GM23338 (cell line): Measurements from ENCODE around the gene DAZL. TPM values are rescaled to one million over a fixed set of nuclear protein-coding genes. Genes with fewer than 3 reads are reported as not detected.

Experiments
- ATAC-seq: fragments of 200-7000 bp; cut with Tn5 transposase; 3 replicates; pipeline ENCODE4 v1.9.1; 2020
- DNase-seq: peaks from one replicate; pipeline ENCODE4 v3.0.0-alpha.2; 2015; ENCODE audit warnings: low spot score
- H2AFZ ChIP-seq: fragments of 200-600 bp; sonication (generic); 2 replicates; pipeline ENCODE4 v1.8.0; 2016; ENCODE audit warnings: antibody characterized with exemption, mild to moderate bottlenecking, moderate library complexity
- H3F3A ChIP-seq: fragments of 200-600 bp; sonication (generic); replicated peaks from 2 replicates; pipeline ENCODE4 v1.8.0; 2017; ENCODE audit warnings: antibody characterized with exemption, mixed run types, low read depth
- H3K27ac ChIP-seq: fragments of 200-600 bp; sonication (generic); 2 replicates; pipeline ENCODE4 v1.6.1; 2016; ENCODE audit warnings: low read depth
- H3K27me3 ChIP-seq: fragments of 200-600 bp; sonication (generic); 2 replicates; pipeline ENCODE4 v1.8.0; 2016; ENCODE audit warnings: mild to moderate bottlenecking, mixed run types, moderate library complexity; ENCODE audit not compliant: insufficient read depth
- H3K36me3 ChIP-seq: fragments of 200-600 bp; sonication (generic); 2 replicates; pipeline ENCODE4 v1.8.0; 2016; ENCODE audit warnings: mild to moderate bottlenecking; ENCODE audit not compliant: insufficient read depth
- H3K4me1 ChIP-seq: fragments of 200-600 bp; sonication (generic); 2 replicates; pipeline ENCODE4 v1.8.0; 2016; ENCODE audit warnings: mild to moderate bottlenecking, moderate library complexity; ENCODE audit not compliant: insufficient read depth
- H3K4me2 ChIP-seq: fragments of 200-600 bp; sonication (generic); 2 replicates; pipeline ENCODE4 v1.7.1; 2017; ENCODE audit warnings: mixed run types
- H3K4me3 ChIP-seq: fragments of 200-600 bp; sonication (generic); 2 replicates; pipeline ENCODE4 v1.6.1; 2016; ENCODE audit warnings: mixed run types
- H3K79me2 ChIP-seq: fragments of 200-600 bp; sonication (generic); replicated peaks from 2 replicates; pipeline ENCODE4 v1.8.0; 2017; ENCODE audit warnings: mild to moderate bottlenecking; ENCODE audit not compliant: insufficient read depth
- H3K9me2 ChIP-seq: fragments of 200-600 bp; sonication (generic); 2 replicates; pipeline ENCODE4 v1.8.0; 2017; ENCODE audit not compliant: insufficient read depth
- H4K20me1 ChIP-seq: fragments of 200-600 bp; sonication (generic); replicated peaks from 2 replicates; pipeline ENCODE4 v1.8.0; 2017; ENCODE audit warnings: mild to moderate bottlenecking; ENCODE audit not compliant: insufficient read depth
- H3K27ac Mint-ChIP-seq: 2 replicates; pipeline ENCODE4 v1.8.0; 2020; ENCODE audit warnings: inconsistent platforms, mild to moderate bottlenecking, moderate library complexity, mixed read lengths
- H3K27me3 Mint-ChIP-seq: 3 replicates; pipeline ENCODE4 v1.8.0; 2022; ENCODE audit warnings: low read depth, mild to moderate bottlenecking, moderate library complexity, mixed read lengths, inconsistent platforms; ENCODE audit not compliant: insufficient read depth, poor library complexity
- H3K36me3 Mint-ChIP-seq: 3 replicates; pipeline ENCODE4 v1.8.0; 2021; ENCODE audit warnings: low read depth, mild to moderate bottlenecking, inconsistent platforms, moderate library complexity, mixed read lengths
- H3K4me1 Mint-ChIP-seq: 3 replicates; pipeline ENCODE4 v1.8.0; 2020; ENCODE audit warnings: mild to moderate bottlenecking, inconsistent platforms, mixed read lengths
- H3K4me3 Mint-ChIP-seq: 3 replicates; pipeline ENCODE4 v1.8.0; 2021; ENCODE audit warnings: moderate library complexity, mild to moderate bottlenecking, inconsistent platforms, mixed read lengths
- H3K9me3 Mint-ChIP-seq: 3 replicates; pipeline ENCODE4 v1.8.0; 2020; ENCODE audit warnings: moderate library complexity, mild to moderate bottlenecking, inconsistent platforms, mixed read lengths
- CREB1 ChIP-seq: fragments of 250-450 bp; sonication (Bioruptor Pico); IDR thresholded peaks from 2 replicates; pipeline ENCODE4 v1.5.0; 2020; ENCODE audit warnings: low read depth, mild to moderate bottlenecking, moderate library complexity
- EZH2 ChIP-seq: fragments of 200-600 bp; sonication (generic); IDR thresholded peaks from one replicate; pipeline ENCODE4 v1.8.0; 2017; ENCODE audit warnings: antibody characterized with exemption, mild to moderate bottlenecking, low read depth; ENCODE audit not compliant: unreplicated experiment
- JUNB ChIP-seq: IDR thresholded peaks from one replicate; pipeline ENCODE4 v1.6.1; 2016; ENCODE audit warnings: antibody characterized with exemption; ENCODE audit not compliant: unreplicated experiment
- POLR2AphosphoS5 ChIP-seq: IDR thresholded peaks from 2 replicates; pipeline ENCODE4 v1.6.1; 2016; ENCODE audit warnings: antibody characterized with exemption, low read depth
- REST ChIP-seq: IDR thresholded peaks from one replicate; pipeline ENCODE4 v1.6.1; 2018; ENCODE audit warnings: antibody characterized with exemption; ENCODE audit not compliant: unreplicated experiment
- STAT1 ChIP-seq: IDR thresholded peaks from one replicate; pipeline ENCODE4 v1.6.1; 2016; ENCODE audit warnings: antibody characterized with exemption; ENCODE audit not compliant: unreplicated experiment
- ZNF114 ChIP-seq: fragments of 250-450 bp; sonication (Bioruptor Pico); IDR thresholded peaks from 2 replicates; pipeline ENCODE4 v1.5.0; 2020; ENCODE audit warnings: mild to moderate bottlenecking, moderate library complexity
- ZNF331 ChIP-seq: fragments of 250-450 bp; sonication (Bioruptor Pico); IDR thresholded peaks from 2 replicates; pipeline ENCODE4 v1.5.0; 2020; ENCODE audit warnings: low read depth, mild to moderate bottlenecking, moderate library complexity
- ZNF462 ChIP-seq: fragments of 250-450 bp; sonication (Bioruptor Pico); IDR thresholded peaks from 2 replicates; pipeline ENCODE4 v1.5.0; 2020; ENCODE audit warnings: mild to moderate bottlenecking, moderate library complexity
- polyA plus RNA-seq: library from polyadenylated mRNA; unstranded; fragments of >200 nt; fragmentation: Nextera tagmentation; extraction: Ambion mirVana; gene quantifications from 2 replicates; pipeline ENCODE4 v1.2.1, GENCODE V29; 2016
- total RNA-seq: library from RNA; depleted of rRNA; stranded (reverse); fragments of >200 nt; shearing (Covaris generic); gene quantifications from 2 replicates; pipeline ENCODE4 v1.2.3, GENCODE V29; 2014
- TF ChIP-seq, protein P1 (sequence below): IDR thresholded peaks from 2 replicates; pipeline ENCODE4 v1.6.1; 2016; ENCODE audit warnings: antibody characterized with exemption

Gene DAZL
- total and polyA plus RNA-seq, 2 experiments from 2014 or later, result 3.2 to 5.3 TPM

GRCh38 chr3:16587681-16588060 lies 17.6 kb downstream of the DAZL start:
- no peaks in the 10 kb centered on the region for H3K79me2 ChIP-seq
- no peak overlapping the region for H3K4me2 ChIP-seq
- DNase-seq (no peak), ATAC-seq (no peak)
- H3K27me3 ChIP-seq, result no peaks in the 10 kb centered on the region
- no peak for TF ChIP-seq JUNB
- TF ChIP-seq CREB1 (CRISPR knock-in tag), result no peak
- no peak for TF ChIP-seq EZH2
- TF ChIP-seq ZNF331 (CRISPR knock-in tag), result no peak
- TF ChIP-seq ZNF114 (CRISPR knock-in tag), result no peak
- TF ChIP-seq REST, result no peak
- TF ChIP-seq POLR2AphosphoS5, result no peak
- TF ChIP-seq, protein P1, sequence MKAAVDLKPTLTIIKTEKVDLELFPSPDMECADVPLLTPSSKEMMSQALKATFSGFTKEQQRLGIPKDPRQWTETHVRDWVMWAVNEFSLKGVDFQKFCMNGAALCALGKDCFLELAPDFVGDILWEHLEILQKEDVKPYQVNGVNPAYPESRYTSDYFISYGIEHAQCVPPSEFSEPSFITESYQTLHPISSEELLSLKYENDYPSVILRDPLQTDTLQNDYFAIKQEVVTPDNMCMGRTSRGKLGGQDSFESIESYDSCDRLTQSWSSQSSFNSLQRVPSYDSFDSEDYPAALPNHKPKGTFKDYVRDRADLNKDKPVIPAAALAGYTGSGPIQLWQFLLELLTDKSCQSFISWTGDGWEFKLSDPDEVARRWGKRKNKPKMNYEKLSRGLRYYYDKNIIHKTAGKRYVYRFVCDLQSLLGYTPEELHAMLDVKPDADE, result no peak
- TF ChIP-seq STAT1, result no peak
- TF ChIP-seq ZNF462, result no peak
- Mint-ChIP-seq H3K36me3 (no peaks in the 10 kb centered on the region), H3K27me3 (no peaks in the 10 kb centered on the region), H3K9me3 (no peaks in the 10 kb centered on the region), H3K4me1 (no peaks in the 10 kb centered on the region), H3K4me3 (no peak overlapping the region), H3K27ac (no peak overlapping the region)
- H3K9me2 ChIP-seq, result no peaks in the 10 kb centered on the region
- no peaks in the 10 kb centered on the region for H3F3A ChIP-seq
- H4K20me1 ChIP-seq, result no peaks in the 10 kb centered on the region
- H3K36me3 ChIP-seq, result no peaks in the 10 kb centered on the region
- H3K27ac ChIP-seq, result no peak overlapping the region
- H3K4me1 ChIP-seq, result no peaks in the 10 kb centered on the region
- H3K4me3 ChIP-seq, result no peak overlapping the region
- H2AFZ ChIP-seq, result no peak overlapping the region
